GM21526 (cell line): ENCODE results near the gene METTL21A.

Experiments
- ATAC-seq: cut with Tn5 transposase; IDR thresholded peaks from one replicate; pipeline ENCODE4 v1.9.1; 2021; ENCODE audit warnings: moderate library complexity; ENCODE audit not compliant: unreplicated experiment, low FRiP score

The METTL21A gene

DNA sequence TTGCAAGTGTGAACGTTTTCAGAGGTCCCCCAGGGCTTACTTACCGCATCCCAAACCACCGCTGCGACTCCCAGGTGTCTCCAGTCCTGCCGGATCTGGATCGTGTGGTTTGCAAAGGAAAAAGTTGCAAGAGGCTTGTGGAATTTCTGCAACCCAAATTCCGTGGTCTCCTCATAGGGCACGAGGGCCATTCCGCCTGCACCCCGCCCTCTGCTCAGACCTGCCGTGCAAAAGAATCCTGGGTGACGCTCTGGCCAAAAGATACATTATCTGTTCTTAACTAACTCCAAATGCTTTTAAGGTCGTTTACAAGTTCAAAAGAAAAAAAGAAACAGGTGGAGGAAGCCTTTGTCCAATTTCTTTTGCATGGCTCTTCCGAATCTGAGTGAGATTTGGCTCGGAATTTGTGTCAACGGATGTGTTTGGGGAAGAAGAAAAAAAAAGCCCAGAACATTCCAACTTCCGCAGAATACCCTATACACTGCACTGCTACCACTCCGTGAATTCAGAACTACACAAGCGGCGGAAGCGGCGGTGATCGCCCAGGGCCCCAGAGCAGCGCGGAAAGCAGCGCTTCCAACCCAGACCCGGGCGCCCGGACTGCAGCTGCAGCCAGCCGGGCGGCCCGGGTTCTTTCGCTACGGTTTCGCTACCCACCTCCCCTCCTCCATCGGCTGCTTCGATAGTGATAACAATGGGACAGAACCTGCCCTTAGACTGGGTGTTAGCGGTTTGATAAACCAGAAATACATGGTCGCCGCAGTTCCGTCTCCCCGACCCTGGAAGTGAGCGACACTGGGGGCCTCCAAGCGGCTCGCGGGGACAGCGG lies 795 bp downstream of the METTL21A start:
- peak; percentile 37 for ATAC-seq

DNA sequence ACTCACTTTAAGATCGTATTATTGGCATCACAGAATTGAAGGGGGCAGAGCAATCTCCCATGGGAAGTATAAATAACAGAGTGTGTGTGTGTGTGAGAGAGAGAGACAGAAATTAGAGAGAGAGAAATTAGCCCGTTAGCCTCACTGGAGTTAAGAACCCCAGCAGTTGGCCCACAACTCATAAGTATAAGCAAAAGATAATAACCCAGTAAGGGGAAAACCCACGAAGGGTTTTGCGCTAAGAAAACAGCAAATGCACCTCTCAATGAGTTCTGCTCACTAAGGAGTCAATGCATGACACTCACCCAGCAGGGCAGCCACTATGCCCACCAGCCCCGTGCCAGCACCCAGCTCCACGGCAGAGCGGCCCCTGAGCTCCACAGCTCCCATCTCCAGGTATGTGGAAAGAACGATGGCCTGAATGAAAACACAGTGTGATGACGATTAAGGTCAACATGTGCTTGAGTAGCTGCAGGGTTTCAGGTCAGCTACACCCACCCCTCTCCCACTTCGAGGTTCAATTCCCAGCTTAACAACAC lies 3.6 kb downstream of the METTL21A start:
- no peak for ATAC-seq

DNA sequence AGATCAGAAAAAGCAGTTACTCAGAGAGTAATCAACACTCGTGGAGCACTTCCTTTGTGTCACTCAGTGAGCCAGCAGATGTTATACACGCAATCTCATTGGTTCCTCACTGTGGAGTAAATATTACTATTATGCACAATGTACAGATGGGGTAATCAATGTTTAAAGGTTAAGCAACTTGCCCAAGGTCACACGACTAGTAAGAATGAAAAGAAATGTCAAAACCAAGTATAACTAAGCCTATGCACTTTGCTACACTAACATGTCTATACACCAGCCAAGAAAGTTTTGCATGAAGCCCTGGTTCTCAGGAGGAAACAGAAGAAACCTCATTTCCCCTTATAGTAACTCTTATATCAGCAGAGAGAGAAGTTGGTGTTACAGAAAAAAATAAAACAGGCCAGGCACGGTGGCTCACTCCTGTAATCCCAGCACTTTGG lies 5.4 kb downstream of the METTL21A start:
- ATAC-seq, result peak; percentile 42

DNA sequence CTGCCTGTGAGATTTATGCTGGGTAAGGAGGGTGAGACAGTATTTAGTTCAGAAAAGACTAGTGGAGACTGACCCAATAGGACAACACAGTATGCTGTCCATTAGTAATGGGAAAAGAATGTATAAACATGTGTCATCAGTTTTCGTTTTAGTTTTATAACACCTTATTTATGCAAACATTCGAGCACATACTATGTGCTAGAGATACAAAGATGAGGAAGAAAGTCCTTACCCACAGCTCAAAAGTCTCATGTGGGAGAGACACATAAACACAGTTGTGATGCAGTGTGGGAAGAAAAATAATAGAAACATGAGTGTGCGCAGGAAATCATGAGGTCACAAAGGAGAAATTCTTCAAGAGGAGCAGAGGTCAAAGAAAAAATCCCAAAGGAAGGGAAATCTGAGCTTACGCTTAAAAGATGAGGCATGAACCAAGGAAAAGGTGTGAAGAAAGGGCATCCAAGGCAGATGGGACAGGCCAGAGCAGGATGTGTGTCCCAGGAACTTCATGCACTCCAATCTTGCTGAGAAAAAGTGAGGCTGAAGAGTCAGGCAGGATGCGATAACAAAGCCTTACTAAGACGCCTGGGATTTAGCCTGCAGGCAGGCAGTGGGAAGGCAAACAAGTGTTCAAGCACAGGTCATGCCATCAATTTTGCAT lies 8.1 kb downstream of the METTL21A start:
- no peak for ATAC-seq

DNA sequence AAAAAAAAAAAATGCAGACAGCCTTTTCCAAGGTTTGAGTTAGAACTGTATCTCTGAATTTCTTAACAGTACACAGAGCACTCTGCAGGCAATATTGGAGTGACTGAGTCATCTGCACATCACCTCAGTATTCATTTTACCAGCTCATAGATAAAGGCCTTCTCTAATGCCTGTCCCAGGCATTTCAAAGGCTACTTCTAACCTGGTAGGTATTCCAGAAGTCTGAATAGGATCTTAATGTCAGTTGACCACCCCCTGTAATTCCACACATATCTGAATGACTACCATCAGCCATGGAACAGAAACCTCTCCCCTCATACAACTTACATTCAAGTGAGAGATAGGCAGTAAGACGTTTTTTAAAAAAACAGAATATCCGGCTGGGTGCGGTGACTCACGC lies 9.0 kb downstream of the METTL21A start:
- ATAC-seq, result no peak

DNA sequence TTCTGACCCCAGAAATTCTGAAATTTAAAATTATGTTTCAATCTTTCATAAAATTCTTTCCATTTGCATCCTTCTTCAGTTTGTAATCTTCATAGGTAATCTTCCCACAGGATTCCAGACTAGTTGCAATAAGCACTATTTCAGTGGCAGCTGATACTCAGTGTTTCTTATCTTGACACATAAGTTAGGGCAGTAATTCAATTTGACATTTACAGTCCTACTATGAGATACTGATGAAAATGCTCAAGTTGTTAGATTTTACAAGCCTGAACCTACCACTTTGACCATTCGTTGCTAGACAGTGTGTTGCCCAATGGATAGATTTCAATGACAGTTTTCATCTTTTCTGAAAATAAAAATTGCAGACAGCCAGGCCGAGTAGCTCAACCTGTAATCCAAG lies 10.4 kb downstream of the METTL21A start:
- no peak for ATAC-seq

DNA sequence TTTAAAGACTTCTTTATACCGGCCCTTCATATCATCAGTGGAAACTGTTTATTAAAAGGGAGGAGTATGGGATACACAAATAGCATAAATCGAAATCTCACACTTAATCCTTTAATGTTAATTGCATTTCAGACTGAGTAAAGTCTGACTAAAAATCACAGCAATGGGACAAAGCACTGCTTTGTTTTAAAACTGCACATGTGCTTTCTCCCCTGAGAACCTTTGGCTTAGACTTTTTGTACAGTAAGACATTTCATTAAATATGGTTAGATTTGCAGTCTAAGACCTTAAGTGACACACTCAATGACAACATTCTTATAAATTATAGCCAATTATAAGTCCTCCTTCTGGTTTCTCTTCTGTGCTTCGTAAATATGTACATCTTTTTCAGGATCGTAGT lies 12.5 kb downstream of the METTL21A start:
- ATAC-seq, result no peak

DNA sequence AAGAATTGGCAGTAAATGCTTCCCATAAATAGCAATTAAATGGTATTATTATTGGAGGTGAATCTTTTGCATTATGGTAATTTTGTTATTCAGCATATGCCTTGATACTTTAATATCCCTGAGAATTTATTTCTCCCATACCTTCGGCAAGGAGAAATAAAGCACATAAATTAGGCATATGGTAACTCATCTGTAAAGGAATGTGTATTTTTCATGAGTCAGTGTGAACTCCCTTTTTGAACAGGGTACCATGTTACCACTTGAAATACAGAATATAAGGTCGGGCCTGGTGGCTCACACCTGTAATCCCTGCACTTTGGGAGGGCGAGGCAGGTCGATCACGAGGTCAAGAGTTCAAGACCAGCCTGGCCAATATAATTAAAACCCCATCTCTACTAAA lies 18.4 kb downstream of the METTL21A start:
- ATAC-seq, result no peak

DNA sequence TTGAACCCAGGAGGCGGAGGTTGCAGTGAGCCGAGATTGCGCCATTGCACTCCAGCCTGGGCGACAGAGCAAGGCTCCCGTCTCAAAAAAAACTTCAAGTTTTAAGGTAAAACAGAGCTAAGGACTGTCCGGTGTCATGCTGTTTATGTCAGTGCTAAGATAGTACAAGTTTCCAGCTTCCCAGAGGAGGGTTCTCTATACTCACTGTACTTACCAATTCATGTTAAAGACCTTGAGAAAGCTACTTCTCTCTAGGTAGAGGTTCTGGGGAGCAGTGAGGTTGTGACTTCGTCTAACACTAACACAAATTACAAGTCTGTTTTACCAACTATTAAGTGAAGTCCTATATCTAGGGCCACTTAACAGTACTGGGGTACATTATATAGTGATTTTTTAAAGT lies 18.8 kb downstream of the METTL21A start:
- ATAC-seq, result no peak

DNA sequence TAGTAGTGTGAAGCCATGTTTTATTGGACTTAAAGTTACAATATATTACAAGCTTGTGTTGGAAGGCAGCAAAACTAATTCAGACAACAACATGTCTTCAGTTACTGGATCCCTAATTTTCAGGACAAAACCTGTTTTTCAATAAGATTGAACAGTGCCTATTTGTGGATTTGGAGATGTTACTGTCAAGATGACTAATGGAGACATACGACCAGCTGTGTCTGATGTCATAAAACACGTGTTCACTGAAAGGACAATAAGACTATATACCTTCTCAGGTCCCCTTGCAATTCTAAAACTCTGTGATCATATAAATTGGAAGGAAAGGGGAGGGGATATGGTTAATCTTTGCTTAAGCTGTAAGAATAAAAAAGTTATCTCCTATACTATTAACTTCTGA lies 21.7 kb downstream of the METTL21A start:
- ATAC-seq, result no peak

DNA sequence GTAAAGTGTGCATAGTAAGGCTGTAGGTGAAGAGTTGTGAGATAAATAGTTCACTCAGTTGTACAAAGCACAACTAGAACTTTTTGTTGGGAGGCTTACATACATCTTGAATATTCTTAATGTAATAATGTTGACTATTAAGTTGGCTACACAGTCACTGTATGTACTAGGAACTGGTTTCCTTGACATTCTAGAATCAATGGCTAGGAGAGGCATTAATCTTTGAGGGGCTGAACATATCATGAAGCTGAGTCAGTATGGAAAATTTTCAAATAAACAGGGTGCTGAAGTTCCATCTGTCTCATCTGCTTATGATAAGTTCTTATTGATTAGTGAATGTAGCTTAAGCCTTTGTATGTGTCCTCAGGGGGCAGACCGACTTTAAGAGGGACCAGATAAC lies 23.4 kb downstream of the METTL21A start:
- ATAC-seq, result no peak

DNA sequence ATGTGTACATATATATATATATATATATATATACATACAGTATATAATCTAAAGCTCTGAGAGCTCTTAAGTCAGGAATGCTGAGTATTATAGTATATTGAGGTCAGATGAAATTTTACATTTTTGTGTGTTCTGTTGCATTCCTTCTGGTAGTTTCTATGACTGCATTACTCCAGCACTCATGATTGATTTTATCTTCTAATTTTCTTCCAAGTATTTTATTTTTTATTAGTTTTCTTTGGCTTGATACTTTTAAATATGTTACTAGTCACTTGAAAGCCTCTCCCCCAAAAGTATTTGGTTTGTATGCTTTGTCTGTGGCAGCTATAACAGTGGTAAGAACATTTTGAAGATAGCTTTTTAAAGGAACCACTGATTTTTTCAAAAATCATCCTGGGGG lies 25.0 kb downstream of the METTL21A start:
- no peak for ATAC-seq

DNA sequence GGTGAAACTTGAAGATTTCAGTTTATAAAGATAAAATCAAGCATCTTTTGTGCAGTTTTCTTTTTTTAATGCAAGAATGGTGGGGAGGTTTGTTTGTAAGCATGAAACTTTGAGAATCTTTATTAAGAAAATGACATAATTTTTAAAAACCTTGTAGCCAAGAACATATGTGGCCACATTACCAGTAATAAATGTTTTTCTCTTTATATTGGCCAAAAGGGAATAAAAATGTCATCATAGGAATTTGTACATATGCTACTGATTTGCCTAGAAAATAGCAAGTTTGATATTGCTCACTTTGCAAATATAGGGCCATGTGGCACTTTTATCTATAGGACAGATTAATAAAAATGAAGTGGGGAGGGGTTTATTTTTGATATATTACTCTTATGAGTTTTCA lies 25.6 kb downstream of the METTL21A start:
- ATAC-seq, result no peak

DNA sequence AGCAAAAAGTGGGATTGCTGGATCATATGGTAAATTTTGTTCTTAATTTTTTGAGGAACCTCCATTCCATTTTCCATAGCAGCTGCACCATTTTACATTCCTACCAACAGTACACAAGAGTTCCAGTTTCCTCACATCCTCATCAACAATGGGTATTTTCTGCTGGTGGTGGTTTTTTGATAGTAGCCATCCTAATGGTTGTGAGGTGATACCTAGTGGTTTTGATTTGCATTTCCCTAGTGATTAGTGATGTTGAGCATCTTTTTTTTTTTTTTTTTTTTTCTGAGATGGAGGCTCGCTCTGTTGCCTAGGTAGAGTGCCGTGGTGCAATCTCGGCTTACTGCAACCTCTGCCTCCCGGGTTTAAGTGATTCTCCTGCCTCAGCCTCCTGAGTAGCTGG lies 30.5 kb downstream of the METTL21A start:
- no peak for ATAC-seq

DNA sequence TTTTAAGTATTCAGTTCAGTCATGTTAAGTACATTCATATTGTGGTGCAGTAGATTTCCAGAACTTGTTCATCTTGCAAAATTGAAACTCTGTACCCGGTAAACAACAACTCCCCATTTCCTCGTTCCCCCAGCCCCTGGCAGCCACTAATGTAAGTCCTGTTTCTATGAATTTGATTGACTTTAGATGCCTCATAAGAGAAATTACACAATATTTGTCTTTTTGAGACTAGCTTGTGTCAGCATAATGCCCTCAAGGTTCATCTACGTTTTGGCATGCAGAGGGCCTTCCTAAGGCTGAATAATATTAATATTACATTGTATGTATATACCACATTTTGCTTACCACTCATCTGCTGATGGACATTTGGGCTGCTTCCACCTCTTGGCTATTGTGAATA lies 30.9 kb downstream of the METTL21A start:
- no peak for ATAC-seq

DNA sequence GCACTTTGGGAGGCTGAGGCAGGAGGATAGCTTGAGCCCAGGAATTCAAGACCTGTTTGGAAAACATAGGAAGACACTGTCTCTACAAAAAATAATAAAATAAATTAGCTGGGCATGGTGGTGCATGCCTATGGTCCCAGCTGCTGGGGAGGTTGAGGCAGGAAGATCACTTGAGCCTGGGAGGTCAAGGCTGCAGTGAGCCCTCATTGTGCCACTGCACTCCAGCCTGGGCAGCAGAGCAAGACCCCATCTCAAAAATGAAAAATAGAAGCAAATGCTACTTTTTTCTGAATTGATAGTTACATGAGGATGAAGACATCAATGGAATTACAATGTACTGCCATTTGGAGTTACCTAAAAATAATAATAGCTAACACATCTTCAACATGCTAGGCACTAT lies 31.9 kb downstream of the METTL21A start:
- ATAC-seq, result no peak

DNA sequence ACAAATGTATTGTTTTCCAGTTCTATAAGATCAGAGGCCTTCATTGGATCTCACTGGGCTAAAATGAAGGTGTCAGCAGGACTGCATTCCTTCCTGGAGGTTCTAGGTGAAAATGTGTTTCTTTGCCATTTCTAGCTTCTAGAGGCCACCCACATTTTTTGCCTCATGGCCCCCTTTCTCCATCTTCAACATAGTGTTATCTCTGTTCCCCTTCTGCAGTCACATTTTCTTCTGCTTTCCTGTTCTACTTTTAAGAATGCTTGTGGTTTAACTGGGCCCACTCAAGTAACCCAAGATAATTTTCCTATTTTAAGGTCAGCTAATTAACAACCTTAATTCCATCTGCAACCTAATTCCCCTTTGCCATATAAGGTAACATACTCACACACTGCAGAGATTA lies 36.1 kb downstream of the METTL21A start:
- no peak for ATAC-seq

DNA sequence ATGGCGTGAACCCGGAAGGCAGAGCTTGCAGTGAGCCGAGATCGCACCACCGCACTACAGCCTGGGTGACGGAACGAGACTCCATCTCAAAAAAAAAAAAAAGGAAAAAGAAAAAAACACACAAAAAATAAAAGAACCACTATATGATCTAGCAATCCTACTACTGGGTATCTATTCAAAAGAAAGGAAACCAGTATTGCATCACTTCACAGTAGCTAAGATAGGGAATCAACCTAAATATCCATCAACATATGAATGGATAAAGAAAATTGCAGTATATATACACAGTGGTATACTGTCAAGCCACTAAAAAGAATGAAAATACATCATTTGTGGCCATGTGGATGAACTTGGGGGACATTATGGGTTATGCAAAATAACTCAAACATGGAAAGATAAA lies 37.9 kb downstream of the METTL21A start:
- ATAC-seq, result no peak

DNA sequence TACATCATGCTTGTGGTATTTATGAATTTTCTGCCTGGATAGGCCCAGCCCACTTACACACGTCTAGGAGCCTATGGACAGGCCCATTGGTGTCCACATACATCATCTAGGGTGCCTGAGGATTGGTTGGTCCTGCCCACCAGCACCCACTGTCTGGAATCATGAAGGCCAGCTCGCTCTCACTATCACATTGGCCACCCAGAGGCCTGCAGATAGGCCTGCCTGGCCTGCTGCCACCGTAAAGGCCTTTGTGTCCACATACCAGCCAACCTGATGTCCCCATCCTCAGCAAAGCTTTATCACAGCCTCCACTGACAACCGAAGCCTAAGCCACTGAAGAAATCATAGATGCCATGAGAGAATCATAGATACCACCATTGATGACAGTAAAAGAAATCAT lies 40.2 kb downstream of the METTL21A start:
- no peak for ATAC-seq

DNA sequence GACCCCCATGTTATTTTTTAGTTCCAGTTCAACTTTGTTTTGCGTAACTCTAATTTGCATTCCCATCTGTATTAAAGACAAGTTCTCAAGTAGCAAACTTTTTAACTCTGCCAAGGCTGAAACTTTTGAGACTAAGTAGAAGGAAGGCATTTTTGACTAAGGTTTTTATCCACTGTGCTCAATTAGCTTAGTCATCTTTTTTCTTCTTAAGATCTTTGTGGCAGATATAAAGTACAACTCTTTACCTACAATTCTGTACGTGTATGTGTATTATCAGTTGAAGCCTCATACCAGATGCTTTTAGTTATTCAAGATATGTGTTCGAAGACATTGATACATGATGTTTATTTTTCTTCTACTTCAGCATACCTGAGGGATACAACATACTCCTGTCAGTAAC lies 53.8 kb downstream of the METTL21A start:
- ATAC-seq, result no peak

DNA sequence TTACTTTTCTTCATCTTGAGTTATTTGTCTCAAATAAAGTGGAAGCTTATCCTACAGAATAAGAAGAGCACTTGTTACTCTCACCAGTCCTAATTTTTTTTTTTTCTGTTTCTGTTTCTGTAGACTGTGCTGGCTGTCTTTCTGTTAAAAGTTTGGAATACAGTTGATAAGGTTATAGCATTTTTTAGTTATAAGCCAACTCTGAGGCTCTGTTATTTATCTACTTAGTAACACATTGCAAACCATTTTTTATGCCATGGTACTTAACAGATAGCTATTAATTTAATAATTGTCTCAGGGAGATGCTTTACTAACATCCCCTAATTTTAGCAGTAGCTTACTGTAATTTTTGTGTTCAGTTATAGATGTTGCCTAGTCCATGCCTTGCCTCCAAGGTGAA lies 57.5 kb downstream of the METTL21A start:
- no peak for ATAC-seq
